SK-N-DZ (cell line): ENCODE results near the gene SPNS1. TPM values are rescaled to one million over a fixed set of nuclear protein-coding genes. Genes with fewer than 3 reads are reported as not detected.
"Not testable (repeated sequence)": the region's sequence is repeated elsewhere in the genome, so short reads cannot be mapped to it uniquely, and the experiment has no call there.

Source experiments
- DNase-seq: peaks from one replicate; pipeline ENCODE4 v3.0.0-alpha.2; 2015; ENCODE audit warnings: low spot score
- polyA plus RNA-seq, 2 experiments: library from polyadenylated mRNA; depleted of rRNA; stranded (reverse); fragments of >200 nt; gene quantifications; 2 replicates each; pipeline ENCODE4 v1.2.3, GENCODE V29; 2014

SPNS1 gene, protein sequence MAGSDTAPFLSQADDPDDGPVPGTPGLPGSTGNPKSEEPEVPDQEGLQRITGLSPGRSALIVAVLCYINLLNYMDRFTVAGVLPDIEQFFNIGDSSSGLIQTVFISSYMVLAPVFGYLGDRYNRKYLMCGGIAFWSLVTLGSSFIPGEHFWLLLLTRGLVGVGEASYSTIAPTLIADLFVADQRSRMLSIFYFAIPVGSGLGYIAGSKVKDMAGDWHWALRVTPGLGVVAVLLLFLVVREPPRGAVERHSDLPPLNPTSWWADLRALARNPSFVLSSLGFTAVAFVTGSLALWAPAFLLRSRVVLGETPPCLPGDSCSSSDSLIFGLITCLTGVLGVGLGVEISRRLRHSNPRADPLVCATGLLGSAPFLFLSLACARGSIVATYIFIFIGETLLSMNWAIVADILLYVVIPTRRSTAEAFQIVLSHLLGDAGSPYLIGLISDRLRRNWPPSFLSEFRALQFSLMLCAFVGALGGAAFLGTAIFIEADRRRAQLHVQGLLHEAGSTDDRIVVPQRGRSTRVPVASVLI
- polyA plus RNA-seq (2014; cell fraction: cytosol; rRNA removed), result 51.1 and 55.8 TPM in 2 replicates
- 43.3 and 43.6 TPM in 2 replicates for polyA plus RNA-seq (2014; cell fraction: nucleus; rRNA removed)

- peak; percentile 96 for DNase-seq
Observed at GRCh38 chr16:28974437-28975157, at the start of gene SPNS1. SPNS1 (plus strand) TSS chr16:28974778; CDS start chr16:28975152, 374 bp downstream.

GRCh38 chr16:28925386-28926228 is 49.0 kb upstream of the SPNS1 start:
- no peak for DNase-seq

DNA sequence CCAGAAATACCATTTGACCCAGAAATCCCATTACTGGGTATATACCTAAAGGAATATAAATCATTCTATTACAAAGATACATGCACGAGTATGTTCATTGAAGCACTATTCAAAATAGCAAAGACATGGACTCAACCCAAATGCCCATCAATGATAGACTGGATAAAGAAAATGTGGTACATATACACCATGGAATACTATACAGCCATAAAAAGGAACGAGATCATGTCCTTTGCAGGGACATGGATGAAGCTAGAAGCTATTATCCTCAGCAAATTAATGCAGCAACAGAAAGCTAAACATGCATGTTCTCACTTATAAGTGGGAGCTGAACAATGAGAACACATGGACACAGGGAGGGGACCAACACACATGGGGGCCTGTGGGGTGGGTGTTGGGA is 48.3 kb upstream of the SPNS1 start:
- not testable (repeated sequence) for DNase-seq

DNA sequence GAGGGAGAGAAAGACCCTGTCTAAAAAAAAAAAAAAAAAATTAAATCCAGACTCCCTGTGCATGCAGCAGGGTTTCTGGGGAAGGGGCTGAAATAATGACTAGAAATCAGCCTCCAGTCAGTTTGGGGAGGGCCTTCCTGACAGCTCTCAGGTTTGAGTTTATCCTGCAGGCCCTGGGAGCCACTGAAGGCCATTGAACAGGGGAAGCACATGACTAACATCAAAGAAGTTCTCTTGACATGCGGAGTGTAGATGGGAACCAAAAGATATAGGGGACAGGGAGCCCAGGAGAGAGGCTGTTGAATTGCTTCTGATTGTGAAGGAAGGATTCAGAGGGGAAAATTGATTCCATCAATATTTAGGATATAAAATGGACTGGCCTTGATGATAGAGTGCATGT is 46.8 kb upstream of the SPNS1 start:
- no peak for DNase-seq

GRCh38 chr16:28930203-28930602 is 44.4 kb upstream of the SPNS1 start:
- DNase-seq, result no peak

DNA sequence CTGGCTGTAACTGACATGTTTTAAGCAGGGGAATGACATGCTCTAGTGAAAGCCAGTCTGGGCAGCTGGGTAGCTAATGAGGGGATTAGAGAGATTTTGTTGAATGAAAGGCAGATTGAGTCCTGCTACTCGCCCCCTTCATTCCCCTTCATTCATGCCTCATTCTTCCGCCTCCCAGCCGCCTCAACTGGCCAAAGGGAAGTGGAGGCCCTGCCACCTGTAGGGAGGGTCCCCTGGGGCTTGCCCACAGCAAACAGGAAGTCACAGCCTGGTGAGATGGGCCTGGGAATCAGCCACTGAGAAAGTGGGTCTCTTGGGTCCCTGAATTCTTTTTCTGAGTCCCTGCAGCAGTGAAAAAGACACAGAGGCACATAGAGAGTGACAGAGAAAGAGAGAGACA is 43.9 kb upstream of the SPNS1 start:
- no peak for DNase-seq

DNA sequence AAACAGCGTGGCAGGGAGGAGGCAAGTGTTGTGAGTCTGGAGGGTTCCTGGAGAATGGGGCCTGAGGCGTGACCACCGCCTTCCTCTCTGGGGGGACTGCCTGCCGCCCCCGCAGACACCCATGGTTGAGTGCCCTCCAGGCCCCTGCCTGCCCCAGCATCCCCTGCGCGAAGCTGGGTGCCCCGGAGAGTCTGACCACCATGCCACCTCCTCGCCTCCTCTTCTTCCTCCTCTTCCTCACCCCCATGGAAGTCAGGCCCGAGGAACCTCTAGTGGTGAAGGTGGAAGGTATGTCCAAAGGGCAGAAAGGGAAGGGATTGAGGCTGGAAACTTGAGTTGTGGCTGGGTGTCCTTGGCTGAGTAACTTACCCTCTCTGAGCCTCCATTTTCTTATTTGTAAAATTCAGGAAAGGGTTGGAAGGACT is 42.8 kb upstream of the SPNS1 start, which contains the start of gene CD19:
Gene CD19, plus strand, starts transcription at position 171 of the 425 bp plus-strand sequence. Its CDS starts 30 bp downstream, at position 201.
- DNase-seq, result no peak

- no peak for DNase-seq
Observed at GRCh38 chr16:28932339-28933141, 42.0 kb upstream of the SPNS1 start.

DNA sequence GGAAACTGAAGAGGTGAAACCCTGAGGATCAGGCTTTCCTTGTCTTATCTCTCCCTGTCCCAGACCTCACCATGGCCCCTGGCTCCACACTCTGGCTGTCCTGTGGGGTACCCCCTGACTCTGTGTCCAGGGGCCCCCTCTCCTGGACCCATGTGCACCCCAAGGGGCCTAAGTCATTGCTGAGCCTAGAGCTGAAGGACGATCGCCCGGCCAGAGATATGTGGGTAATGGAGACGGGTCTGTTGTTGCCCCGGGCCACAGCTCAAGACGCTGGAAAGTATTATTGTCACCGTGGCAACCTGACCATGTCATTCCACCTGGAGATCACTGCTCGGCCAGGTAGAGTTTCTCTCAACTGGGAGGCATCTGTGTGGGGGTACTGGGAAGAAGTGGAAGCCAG is 41.4 kb upstream of the SPNS1 start:
- DNase-seq, result no peak

- DNase-seq, result no peak
Observed at GRCh38 chr16:28935346-28935745, 39.2 kb upstream of the SPNS1 start.

DNA sequence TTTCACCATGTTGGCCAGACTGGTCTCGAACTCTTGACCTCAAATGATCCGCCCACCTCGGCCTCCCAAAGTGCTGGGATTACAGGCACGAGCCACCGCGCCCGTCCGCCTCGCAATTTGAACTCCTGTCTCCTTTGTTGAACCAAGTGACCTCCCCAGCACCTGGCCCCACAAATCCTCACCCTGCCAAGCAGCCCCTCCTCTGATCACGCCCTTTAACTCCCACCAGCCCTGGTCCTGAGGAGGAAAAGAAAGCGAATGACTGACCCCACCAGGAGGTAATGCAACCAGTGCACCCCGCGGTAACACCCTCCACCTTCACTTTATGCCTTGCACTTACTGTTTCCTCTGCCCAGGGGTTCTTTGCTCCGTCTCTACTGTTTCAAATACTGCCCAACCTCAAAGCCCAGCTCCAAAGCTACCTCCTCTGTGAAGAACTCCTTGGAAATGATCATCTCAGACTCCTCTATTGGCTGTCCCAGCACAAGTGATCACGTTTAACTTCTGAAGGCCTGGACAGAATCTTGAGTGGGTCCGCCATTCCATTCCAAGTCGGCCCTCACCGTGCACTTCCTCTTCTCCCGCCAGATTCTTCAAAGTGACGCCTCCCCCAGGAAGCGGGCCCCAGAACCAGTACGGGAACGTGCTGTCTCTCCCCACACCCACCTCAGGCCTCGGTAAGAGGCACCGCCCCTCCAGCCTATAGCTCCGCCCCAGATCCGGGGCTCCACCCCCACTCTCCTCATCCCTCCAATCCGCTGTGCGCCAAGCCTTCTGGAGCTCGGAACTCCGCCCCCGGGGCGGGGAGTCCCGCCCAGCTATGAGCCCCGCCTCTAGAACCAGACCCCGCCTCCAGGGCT is 38.4 kb upstream of the SPNS1 start:
- DNase-seq, result peak; percentile 54

DNA sequence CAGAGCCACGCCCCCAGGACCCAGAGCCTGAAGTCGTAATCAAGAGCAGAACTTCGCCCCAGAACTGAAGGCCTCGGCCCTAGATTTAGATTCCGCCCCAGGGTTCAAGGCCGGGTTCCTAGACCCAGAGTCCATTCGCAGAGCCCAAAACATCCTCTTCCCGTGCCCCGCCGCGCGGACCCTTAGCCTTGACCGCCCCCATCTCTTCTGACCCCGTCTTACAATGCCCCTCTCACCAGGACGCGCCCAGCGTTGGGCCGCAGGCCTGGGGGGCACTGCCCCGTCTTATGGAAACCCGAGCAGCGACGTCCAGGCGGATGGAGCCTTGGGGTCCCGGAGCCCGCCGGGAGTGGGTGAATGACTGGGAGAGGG is 37.8 kb upstream of the SPNS1 start:
- DNase-seq, result no peak

DNA sequence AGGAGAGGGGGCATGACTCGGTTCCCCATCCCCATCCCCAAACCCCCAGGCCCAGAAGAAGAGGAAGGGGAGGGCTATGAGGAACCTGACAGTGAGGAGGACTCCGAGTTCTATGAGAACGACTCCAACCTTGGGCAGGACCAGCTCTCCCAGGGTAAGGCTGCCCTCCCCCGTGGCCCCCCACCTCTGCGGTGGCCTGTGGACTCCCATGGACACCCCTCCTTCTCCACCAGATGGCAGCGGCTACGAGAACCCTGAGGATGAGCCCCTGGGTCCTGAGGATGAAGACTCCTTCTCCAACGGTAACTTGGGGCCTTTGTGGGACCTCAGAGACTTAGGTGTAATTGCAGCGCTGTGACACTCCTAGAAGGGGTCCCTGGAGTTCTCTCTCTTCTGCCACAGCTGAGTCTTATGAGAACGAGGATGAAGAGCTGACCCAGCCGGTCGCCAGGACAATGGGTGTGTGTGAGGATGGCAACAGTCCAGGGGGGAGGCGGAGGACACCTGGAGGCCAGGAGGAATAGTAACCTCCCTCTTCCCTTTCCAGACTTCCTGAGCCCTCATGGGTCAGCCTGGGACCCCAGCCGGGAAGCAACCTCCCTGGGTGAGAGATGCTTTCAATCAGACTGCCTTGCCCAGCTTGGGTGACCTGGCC is 37.2 kb upstream of the SPNS1 start:
- DNase-seq, result no peak

- DNase-seq, result no peak
Observed at GRCh38 chr16:28938721-28939120, 35.9 kb upstream of the SPNS1 start.

DNA sequence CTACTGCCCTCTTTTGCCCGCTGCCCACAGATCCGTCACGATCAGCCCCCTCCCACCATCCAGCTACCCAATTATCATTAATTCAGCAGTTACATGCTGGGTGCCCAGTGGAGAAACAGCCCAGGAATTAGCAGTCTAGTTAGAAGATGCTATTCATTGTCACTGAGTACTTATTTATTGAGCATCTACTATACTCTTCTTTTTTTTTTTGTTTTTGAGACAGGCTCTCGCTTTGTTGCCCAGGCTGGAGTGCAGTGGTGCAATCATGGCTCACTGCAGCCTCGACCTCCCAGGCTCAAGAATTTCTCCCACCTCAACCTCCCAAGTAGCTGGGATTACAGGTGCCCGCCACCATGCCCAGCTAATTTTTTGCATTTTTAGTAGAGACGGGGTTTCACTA is 34.8 kb upstream of the SPNS1 start:
- not testable (repeated sequence) for DNase-seq

DNA sequence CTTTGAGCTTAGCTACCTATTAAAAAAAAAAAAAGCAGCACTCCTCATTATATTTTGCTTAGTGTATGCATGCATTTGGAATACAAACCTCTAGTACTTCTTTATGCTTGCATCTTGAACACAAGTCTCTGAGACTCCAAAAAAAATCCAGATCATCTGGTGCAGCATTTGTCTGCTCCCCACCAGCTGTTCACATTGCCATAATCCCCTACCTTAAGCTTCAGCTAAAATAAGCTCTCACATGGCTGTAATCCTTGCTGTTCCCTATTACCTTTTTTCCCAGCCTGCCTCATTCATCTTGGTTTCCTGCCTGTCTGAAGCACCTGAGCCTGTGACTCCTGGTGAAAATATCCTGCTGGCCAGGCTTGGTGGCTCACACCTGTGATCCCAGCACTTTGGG is 31.3 kb upstream of the SPNS1 start:
- DNase-seq, result no peak

DNA sequence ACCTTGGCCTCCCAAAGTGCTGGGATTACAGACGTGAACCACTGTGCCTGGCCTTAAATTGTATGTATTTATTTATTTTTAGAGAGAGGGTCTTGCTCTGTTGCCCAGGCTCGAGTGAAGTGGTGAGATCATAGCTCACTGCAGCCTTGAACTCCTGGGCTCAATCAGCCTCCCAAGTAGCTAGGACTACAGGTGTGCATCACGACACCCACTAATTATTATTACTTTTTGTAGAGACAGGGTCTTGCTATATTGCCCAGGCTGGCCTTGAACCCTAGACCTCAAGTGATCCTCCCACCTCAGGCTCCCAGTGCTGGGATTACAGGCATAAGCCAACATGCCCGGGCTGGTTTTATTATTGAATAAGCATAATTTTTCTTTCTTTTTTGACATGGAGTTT is 27.9 kb upstream of the SPNS1 start:
- no peak for DNase-seq

GRCh38 chr16:28950648-28951409 is 23.7 kb upstream of the SPNS1 start, which contains the start of gene NFATC2IP:
NFATC2IP (plus strand) TSS chr16:28950937; CDS start chr16:28951012, 75 bp downstream.
- peak; percentile 100 for DNase-seq
